HG02623 (cell line): ENCODE measurements around the gene CISD2.
"Not testable (repeated sequence)": the region's sequence is repeated elsewhere in the genome, so short reads cannot be mapped to it uniquely, and the experiment has no call there.

Experiments used
- ATAC-seq: cut with Tn5 transposase; IDR thresholded peaks from one replicate; pipeline ENCODE4 v1.9.1; 2021; ENCODE audit warnings: moderate library complexity; ENCODE audit not compliant: unreplicated experiment

Gene CISD2, protein sequence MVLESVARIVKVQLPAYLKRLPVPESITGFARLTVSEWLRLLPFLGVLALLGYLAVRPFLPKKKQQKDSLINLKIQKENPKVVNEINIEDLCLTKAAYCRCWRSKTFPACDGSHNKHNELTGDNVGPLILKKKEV

DNA sequence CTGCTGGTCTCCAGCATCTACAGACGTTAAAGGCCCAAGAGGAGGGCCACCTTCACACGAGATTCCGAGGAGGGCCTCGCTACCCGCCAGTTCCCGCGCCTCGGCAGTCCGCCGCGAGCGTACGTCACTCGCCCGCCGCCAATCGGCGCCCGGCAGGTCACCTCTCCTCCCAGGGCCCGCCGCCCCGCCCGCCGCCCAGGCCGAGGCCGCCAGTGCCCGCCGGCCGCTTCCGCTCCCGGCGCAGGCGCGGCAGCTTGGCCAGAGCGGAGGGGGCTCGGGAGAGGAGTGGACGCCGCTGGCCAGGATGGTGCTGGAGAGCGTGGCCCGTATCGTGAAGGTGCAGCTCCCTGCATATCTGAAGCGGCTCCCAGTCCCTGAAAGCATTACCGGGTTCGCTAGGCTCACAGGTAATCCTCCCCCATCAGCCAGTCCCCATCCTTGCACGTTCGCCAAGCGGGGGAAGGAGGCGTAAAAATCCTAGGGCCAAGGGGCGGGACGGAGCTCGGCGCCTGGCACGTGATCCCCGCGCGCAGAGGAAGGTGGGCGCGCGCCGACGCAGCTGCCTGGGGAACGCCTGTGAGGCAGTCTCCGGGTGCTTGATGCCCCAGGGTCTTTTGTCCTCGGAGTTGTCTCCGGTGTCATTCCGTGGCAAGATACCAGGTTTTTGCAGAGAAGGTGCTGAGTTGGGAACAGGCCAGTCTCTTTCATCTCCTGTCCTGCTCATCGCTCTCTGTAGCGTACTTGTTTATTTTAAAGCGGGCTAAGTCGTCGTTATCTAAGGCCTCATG is at the start of gene CISD2:
Gene CISD2, plus strand, starts transcription at position 212 of the 788 bp plus-strand sequence. Its CDS starts 93 bp downstream, at position 305.
- ATAC-seq, result peak; percentile 82

DNA sequence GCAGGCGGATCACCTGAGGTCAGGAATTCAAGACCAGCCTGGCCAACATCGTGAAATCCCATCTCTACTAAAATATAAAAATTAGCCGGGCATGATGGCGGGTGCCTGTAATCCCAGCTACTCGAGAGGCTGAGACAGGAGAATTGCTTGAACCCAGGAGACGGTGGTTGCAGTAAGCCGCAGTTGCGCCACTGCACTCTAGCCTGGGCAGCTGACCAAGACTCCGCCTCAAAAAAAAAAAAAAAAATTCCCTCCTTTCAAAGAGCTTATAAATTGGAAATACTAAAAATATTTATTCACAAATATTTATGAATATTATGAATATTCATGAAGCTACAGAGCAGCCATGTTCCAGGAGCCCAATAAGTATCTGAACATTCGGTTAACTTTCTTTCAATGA is 49.7 kb upstream of the CISD2 start:
- ATAC-seq, result not testable (repeated sequence)

DNA sequence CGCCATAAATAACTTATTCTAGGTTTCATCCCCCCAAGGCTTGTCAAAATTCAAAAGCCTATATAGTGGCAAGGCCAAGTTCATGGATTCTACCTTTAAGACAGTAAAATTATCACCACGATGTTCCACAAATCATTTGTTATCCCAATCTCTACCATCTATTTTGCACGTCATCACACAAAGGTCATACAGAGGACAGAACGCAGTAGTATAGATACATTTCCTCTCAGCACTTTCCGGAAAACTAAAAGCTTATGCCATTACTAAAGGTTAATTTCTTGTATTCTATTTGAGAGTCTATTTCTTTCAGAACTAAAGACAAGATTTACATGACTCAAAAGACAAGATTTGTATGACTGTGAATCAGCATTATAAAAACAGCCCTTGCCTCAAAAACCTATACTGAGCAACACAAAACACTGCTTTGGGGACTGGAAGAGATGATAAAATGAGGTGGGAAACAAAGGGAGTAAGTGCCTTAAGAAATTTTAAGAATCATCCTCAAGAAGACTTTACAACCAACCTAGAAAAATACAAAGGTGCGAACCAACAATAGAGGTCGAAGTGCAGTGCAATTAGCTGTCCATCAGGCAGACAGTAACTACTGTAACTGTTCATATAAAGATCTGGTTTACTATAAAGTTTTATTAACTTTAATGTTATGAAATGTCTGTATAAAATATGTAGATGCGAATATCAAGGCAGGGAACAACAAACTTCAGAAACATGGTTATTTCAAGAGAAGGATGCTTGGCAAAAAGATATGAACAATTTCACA is 49.0 kb upstream of the CISD2 start:
- no peak for ATAC-seq

DNA sequence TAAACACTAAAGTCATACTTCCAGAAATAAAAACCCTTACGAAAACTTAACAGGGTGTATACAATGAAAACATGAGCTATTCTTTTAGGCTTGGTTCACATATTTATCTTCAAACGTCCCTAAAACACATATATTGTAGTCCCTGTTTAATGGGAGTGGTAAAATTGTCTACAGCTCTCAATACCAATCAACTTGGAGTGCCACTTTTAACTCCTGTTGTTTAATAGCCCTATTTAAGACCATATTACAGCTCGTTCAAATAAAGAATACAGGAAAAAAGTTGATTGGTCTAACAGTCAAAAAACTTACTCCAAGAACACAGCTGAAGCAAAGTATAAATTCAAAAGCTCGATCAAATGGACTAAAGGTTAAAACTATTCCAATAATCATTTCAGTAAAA is 45.3 kb upstream of the CISD2 start:
- no peak for ATAC-seq

DNA sequence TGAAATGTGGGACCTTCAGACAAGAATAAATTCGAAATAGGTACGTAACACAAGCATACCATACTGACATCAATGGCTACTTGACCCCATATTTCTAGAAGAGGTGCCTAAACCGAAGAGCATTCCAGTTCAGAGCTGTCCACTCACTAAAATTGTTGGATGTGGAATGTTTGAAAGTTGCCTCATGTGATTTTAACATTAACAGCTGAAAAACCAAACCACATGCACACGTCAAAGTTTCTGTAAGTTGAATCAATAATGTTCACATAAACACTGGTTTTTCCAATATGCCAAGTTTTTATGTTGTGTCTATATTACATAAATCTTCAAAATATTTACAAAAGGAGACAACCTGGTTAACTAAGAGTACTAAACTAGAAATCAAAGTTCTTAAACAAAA is 44.9 kb upstream of the CISD2 start:
- ATAC-seq, result no peak

DNA sequence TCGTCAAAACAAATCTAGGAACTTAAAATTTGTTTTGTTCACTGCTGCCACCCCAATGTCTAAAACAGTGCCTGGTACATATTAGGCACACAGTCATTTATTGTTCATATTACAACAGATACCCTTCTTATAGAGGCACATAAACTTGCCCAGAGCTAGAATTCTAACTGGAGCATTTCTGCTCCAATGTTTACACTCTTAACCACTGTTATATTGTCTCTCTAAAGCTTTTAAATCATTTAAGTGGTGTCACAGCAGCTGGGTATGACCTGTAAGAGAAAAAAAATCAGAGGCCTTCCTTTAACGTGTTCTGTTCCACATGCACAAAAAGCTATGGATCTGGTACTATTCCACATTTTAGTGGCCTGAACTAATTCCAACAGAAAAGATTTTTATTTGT is 44.4 kb upstream of the CISD2 start:
- no peak for ATAC-seq

DNA sequence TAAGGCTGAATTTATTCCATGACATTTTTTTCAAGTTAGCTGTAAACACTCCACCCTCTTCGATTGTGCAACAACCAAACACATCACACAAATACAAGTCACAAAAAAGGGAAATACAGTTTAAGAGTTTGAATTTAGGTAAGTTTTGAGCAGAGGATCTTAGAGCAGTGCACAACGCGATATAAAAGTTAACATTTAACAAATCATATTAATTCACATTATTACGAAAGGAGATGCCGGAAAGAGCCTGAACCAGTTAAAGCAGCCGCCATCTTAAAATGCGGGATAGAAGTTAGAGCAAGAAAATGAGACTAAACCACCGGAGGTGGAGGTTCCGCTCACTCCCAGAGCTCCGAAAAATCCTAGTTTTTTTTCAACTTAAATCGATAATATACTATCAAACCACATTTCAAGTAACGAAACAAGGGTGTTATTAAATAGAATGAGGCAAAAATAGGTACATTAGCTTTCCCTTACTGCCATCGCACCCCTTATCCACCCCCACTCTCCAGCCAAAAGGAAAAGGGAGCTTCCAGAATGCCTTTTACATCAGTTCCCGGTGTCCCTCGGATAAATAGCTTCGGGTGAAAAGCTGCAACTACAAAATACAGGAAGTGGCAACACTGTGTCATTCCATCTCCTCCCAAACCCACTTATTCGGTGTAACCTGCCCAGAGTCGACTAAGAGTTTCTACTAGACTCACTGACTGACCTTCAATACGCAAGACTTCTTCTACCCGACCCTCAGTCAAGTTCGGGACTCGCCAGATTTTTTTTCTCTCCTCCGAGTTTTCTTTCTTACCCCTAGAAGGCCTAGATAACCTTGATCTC is 43.3 kb upstream of the CISD2 start:
- ATAC-seq, result no peak

DNA sequence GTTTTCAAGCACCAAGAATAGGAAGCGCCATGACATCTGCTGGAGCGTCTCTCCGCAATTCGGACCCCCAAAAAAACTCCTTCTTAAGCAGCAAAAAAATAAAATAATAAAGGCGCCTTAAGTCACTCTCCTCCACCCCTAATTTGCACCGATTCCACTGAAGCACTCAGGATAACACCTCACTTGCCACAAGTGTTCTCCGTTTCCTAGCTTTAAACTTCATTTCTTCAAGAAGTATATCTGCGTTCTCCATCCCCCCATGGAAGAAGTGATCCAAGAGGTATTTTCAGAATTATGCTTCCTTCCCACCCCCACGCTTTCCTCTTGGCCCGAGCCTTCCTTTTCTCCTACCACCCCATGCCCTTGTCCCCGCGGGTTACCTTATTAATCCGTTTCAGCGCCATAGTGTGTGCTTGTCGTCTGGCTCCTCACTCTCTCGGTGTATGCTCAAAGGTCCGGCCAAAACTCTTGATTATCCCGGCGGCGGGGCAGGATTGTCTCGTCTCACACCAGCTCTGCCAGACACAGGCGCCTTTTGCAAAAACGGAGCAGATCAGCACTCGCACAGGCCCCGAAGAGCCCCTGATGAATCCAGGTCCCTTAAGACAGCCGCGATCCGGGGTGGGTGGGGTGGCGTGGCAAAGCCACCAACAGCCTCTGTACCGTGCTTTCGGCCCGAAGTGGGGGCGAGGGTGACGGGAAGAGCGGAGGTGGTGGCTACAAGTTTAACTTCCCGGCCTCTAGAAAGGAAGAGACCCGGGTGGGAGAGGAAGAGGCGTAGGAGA is 42.5 kb upstream of the CISD2 start:
- ATAC-seq, result no peak

DNA sequence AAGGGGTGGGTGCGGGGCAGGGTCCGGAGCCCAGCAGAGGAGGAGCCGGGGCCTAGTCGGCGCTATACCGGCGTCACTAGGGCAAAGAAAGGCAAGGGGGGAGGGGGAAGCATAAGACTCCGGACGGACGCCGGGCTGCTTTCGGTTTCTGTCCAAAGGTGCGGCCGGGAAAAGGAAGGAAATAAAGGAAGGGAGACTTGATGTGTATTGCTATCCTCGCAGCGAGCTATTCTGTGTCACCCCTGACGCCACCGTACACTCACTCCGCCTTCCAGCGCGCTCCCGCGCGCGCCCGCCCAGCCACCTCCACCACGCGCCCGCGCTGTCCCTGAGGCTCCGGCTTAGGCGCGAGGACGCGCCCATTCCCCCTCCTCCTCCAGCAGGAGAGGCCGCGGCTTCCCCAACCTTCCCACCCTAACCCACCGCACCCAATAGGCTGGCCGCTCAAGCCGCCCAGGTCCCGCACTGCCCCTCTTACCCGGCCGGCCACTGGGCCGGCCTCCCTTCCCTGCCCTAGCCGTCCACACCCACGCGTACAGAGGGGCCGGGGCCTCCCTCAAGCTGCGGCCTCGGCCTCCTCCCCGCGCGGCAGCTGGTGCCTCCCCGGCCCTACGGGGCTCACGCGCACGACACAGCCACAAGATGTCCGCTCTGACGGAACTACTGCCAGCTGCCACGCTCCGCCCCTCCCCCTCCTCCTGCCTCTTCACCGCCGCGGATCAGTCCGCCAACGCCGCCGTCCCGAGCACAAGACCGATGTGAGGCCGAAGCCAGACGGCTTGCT is 41.7 kb upstream of the CISD2 start, which contains the start of gene UBE2D3:
Gene UBE2D3, minus strand, starts transcription at position 662 of the 784 bp plus-strand sequence. CDS start 1,043 bp downstream, outside the sequence.
- ATAC-seq, result peak; percentile 24

DNA sequence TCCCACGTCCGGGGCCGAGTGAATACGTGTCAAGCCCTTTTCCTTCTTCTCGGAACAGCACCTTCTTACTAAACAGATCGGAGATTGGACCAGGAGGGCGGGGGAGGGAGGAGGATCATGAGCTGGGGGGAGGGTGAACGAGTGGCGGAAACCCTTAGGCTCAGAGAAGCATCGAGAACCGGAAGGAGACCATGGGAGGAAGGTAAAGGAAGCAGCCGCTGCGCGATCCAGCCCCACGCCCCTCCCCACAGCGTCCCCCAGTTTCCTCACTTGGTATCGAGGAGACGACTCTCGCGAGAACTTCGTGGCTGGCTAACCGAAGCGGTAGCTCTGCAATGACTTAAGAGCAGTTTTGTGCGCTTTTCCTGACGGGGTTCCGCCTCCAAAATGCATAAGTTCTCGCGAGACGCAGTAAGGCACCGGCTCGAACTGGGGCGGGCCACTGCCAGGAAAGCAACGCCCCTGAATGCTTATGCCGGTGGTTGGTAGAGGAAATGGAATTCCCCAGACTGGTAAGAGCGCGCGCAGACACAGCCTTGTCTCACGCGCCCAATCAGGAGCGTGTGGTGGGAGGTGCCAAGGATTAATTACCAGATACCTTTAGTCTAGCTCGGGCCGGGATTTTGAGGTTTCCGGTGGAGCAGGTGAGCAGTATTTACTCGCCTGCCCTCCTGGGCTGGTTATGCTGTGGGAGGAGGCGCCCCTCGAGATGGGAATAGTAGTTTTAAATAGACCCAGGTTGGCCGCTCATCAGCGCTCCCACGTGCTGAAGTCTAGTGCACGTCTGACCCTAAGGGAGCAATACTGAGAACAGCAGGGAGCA is 40.9 kb upstream of the CISD2 start:
- ATAC-seq, result peak; percentile 75

DNA sequence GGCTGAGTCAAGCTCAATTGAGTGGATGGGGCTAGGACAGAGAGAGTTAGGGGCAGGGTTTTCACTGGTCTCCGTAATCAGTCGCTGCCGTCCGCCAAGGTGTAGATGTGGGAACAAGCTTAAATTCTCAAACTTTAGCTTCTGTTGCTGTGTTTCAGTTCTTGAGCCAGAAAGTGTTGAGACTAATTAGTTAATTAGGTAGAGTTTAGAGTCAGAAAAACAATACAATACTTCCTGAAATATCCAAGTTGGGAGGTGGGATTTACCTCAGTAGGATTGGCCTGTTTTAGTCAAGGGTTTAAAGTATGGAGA is 40.3 kb upstream of the CISD2 start:
- ATAC-seq, result no peak

DNA sequence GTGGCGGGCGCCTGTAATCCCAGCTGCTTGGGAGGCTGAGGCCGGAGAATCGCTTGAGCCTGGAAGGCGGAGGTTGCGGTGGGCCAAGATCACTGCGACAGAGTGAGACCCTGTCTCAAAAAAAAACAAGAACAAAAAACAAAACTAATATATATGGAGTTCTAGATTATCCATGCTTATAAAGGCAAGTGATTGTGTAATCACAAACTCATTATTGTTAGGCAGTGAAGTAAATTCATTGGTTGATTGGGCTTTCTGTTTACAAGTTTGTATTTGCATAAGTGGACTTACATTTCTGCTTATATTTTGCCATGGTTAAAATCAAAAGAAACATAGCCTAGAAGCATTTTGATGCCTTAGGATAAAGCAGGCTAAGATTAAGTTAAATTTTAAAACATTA is 39.0 kb upstream of the CISD2 start:
- ATAC-seq, result no peak

DNA sequence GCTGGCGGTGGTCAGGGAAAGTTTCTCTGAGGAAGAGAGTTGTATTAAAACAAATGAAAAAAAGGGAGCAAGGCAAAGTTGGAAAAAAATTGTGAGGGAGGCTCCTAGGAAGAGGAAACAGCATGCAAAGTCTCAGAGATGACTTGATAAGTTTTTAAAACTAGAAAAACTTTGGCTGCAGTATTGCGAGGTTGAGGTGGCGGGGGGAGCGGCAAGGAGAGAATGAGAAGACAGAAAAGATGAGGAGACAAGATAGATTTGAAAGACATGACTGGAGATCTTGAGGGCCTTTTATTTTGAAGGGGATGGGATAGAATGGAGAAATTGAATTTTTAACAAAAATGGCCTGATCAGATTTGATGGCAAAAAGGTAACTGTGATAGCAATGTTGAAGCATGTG is 36.7 kb upstream of the CISD2 start:
- ATAC-seq, result no peak

DNA sequence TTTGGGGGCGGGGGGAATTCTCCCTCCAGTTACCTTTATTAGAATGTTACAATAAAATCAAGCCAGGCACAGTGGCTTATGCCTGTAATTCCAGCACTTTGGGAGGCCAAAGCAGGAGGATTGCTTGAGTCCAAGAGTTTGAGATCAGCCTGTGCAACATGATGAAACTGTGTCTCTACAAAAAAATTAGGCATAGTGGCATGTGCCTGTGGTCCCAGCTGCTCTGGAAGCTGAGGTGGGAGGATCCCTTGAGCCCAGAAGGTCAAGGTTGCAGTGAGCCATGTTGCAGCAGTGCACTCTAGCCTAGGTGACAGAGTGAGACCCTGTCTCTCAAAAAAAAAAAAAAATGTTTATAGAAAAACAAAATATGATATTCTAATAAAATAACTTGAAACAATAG is 36.1 kb upstream of the CISD2 start:
- no peak for ATAC-seq

DNA sequence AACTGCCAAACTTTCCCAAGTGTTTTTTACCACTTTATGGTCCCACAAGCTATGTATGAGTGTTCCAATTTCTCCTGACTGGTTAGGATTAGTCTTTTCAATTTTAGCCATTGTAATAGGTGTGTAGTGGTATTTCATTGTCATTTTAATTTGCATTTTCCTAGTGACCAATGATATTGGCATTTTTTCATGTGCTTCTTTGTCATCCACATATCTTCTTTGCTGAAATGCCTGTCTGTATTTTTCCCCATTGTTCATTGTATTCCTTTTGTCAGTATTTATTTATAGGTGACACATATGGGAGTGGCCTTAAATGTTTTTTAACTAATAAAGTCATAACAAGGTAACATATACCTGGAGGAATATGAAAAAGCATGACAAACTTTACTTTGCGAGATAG is 32.2 kb upstream of the CISD2 start:
- ATAC-seq, result no peak

DNA sequence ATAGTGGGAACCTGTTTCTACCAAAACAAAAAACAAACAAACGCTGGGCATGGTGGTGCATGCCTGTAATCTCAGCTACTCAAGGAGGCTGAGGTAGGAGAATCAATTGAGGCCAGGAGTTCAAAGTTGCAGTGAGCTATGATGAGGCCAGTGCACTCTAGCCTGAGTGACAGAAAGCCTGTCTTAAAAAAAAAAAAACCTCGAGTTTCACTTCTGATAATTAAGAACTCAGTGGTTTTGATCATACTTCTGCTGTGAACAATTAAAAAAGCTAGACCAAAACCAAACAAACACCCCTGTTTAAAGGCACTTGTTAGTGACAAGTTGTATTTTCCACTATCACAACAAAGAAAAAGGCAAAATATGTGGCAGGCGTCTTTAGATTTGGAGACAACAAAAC is 26.4 kb upstream of the CISD2 start:
- no peak for ATAC-seq

DNA sequence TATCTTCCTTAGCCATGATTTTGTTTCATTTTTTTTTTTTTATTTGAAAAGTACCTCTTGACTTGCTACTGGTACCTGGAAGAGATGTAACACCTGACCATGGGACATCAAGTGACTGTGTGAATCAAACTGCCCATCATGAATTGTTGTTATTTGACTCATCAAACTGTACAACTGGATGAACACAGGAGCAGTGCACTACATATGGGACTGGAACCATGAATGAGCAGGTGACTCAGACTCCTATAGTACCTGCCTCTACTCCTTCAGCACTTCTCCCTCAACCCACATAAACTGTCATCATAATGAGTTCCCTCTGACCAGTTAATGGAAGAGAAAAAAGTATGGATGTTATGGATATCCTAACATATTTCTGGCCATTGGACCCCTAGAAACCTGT is 25.5 kb upstream of the CISD2 start:
- no peak for ATAC-seq

DNA sequence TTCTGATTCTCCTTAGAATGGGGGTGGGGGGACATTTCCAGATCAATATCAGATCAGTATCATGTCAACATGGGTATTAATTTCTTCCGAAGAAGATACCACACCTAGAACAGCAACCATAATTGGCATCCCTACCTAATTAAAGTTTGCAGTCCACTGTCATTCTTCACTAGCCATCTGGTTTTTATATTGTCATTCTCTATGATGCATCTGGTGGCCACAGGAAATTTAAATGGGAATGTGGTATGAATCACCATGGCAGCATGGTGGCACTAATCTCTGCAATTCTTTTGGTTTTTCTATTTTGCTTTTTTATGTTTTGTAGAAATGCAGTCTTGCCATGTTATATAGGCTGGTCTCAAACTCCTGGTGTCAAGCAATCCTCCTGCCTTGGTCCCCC is 24.9 kb upstream of the CISD2 start:
- ATAC-seq, result no peak

DNA sequence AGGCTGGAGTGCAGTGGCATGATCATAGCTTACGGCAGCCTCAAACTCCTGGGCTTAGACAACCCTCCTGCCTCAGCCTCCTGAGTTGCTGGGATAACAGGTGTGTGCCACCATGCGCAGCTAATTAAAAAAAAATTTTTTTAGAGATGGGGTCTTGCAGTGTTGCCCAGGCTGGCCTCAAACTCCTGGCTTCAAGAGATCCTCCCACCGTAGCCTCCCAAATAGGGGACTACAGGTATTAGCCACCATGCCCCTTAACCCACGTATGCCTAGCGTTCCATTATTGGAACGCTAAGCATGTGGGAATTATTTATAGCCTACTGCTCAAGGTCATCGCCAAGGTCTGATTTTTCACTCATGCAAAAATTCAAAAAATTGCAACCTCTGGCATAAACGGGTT is 21.1 kb upstream of the CISD2 start:
- no peak for ATAC-seq
